Measurements from ENCODE around the gene SEM1.

DNA sequence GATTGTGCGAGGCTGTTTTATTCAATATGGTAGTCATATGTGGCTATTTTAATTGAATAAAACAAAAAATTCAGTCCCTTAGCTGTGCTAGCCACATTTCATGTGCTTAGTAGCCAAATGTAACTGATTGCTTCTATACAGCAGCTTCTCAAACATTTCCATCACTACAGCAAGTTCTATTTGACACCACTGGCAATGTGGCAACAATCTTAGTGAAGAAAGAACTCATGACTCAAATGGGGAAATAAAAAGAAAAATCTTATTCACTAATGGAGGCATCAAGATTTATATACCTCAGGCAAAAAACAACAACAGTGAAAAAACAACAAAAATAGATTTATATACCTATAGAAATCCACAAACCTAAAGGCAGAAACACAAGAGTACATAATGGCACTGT lies 17.9 kb downstream of the SEM1 start:
- no peak for TF ChIP-seq POLR2A (IDR thresholded peaks at IDR 0.05)
- TF ChIP-seq, protein P1, sequence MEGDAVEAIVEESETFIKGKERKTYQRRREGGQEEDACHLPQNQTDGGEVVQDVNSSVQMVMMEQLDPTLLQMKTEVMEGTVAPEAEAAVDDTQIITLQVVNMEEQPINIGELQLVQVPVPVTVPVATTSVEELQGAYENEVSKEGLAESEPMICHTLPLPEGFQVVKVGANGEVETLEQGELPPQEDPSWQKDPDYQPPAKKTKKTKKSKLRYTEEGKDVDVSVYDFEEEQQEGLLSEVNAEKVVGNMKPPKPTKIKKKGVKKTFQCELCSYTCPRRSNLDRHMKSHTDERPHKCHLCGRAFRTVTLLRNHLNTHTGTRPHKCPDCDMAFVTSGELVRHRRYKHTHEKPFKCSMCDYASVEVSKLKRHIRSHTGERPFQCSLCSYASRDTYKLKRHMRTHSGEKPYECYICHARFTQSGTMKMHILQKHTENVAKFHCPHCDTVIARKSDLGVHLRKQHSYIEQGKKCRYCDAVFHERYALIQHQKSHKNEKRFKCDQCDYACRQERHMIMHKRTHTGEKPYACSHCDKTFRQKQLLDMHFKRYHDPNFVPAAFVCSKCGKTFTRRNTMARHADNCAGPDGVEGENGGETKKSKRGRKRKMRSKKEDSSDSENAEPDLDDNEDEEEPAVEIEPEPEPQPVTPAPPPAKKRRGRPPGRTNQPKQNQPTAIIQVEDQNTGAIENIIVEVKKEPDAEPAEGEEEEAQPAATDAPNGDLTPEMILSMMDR (IDR thresholded peaks at IDR 0.05 in 4 of 5, conservative IDR thresholded peaks at IDR 0.05 in 1 of 5) = no peak
